Transverse colon (tissue), 4 donors: Measurements from ENCODE around the gene AJAP1. TPM values are rescaled to one million over a fixed set of nuclear protein-coding genes. Genes with fewer than 3 reads are reported as not detected.

Experiments used
- DNase-seq: peaks from one replicate; pipeline ENCODE4 v3.0.0-alpha.2; 2019
- H3K27ac ChIP-seq, 4 donors: fragments of 200-600 bp; sonication (generic); 2 replicates each; pipeline ENCODE4 v1.5.1; 2016 to 2018; ENCODE audit warnings: inconsistent platforms in 4 of 4
- H3K27me3 ChIP-seq: fragments of 200-600 bp; sonication (generic); 2 replicates; pipeline ENCODE4 v1.5.1; 2017; ENCODE audit warnings: inconsistent platforms
- H3K36me3 ChIP-seq, 4 donors: fragments of 200-600 bp; sonication (generic); 2 replicates each; pipeline ENCODE4 v1.5.1; 2017 to 2019; ENCODE audit warnings: inconsistent platforms in 4 of 4
- H3K4me1 ChIP-seq, 4 donors: fragments of 200-600 bp; sonication (generic); 2 replicates each; pipeline ENCODE4 v1.5.1; 2017 to 2020; ENCODE audit warnings: inconsistent platforms in 4 of 4
- H3K4me3 ChIP-seq, 4 donors: fragments of 200-600 bp; sonication (generic); 1 replicate in 1 of 4; 2 replicates in 3 of 4; pipeline versions ENCODE4 v1.5.1 to v1.6.1; 2017 to 2019; ENCODE audit warnings: inconsistent platforms in 4 of 4
- H3K9me3 ChIP-seq, 2 donors: fragments of 200-600 bp; sonication (generic); 2 replicates each; pipeline ENCODE4 v1.5.1; 2017 to 2019; ENCODE audit warnings: inconsistent platforms in 2 of 2
- CTCF ChIP-seq, 5 experiments: fragments of 200-600 bp in 3 of 5; fragments of 450-650 bp in 2 of 5; sonication (generic) in 3 of 5; IDR thresholded peaks; 1 replicate in 2 of 5; 2 replicates in 3 of 5; pipeline ENCODE4 v1.5.1; 2016 to 2017; ENCODE audit warnings: antibody characterized with exemption in 5 of 5, inconsistent platforms in 3 of 5, mild to moderate bottlenecking in 2 of 5, moderate library complexity in 1 of 5
- EP300 ChIP-seq: sonication (generic); formaldehyde crosslinking; IDR thresholded peaks from one replicate; pipeline ENCODE4 v1.6.1; 2017; ENCODE audit warnings: antibody characterized with exemption, low read depth
- POLR2A ChIP-seq: fragments of 450-650 bp; IDR thresholded peaks from one replicate; pipeline ENCODE4 v1.6.1; 2016; ENCODE audit warnings: antibody characterized with exemption, mild to moderate bottlenecking, moderate library complexity
- POLR2AphosphoS5 ChIP-seq, 3 donors: sonication (generic); formaldehyde crosslinking; IDR thresholded peaks; one replicate each; pipeline ENCODE4 v1.6.1; 2016; ENCODE audit warnings: antibody characterized with exemption in 3 of 3
- WGBS, 2 donors: methylation state at CpG; one replicate each; pipeline ENCODE4 v1.1.5; 2018; ENCODE audit warnings: low coverage in 1 of 2; 5-methylcytosine and 5-hydroxymethylcytosine counted together
- in situ Hi-C, 4 donors: fragments of 200-750 bp; cut with MboI; loops; one replicate each; pipeline versions ENCODE4 v1.15.0 to v1.15.1; 2017; ENCODE audit warnings: low sequenced_read_pairs in 3 of 4, low pct_ligation_motif_present in 1 of 4, low pct_unique_long_range_greater_than_20kb in 1 of 4
- intact Hi-C: fragments of 100-400 bp; cut with DNase I; formaldehyde crosslinking; loops from one replicate; pipeline ENCODE4 v1.15.1; 2023; ENCODE audit warnings: low total_unique reads
- total RNA-seq, 4 donors: library from RNA; depleted of rRNA; stranded (reverse); fragments of >200 nt; gene quantifications; one replicate each; pipeline ENCODE4 v1.1.0, GENCODE V29; 2016

AJAP1 gene
- total RNA-seq, 4 donors from 2014 or later = 0.14 to 0.16 TPM; not detected in 2

DNA sequence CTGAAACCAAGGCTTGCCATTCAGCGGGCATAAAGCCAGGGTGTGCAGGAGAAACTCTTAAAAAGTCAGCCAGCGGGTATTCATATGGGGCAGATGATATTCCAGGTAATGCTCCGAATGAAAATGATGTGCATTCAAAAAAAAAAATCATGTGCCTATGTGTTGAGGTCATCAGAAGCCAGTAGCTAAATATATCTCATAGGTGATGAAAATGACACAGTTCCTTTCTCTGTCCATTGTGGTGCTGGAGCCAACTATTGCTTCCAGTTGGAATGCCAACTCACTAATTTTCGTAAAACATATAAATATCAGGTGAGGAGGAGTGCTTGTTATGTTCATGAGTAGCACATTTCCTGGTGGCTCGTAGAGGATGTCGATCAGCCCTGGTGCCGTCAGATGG is 23.2 kb downstream of the AJAP1 start:
- Histone ChIP-seq H3K4me1 (no peaks in the 10 kb centered on the region), H3K4me3 (no peak overlapping the region), H3K36me3 (no peaks in the 10 kb centered on the region), H3K27ac (no peak overlapping the region), H3K27me3 (no peaks in the 10 kb centered on the region), H3K9me3 (no peaks in the 10 kb centered on the region)
- in situ Hi-C loops = no loop called here
- WGBS, 2 donors = 50 to 86% methylated on average over 2 to 7 of the region's 7 CpGs
- TF ChIP-seq EP300 (no peak), POLR2AphosphoS5 (IDR thresholded peaks at IDR 0.05) (no peak), CTCF (IDR thresholded peaks at IDR 0.05) (no peak), POLR2A (no peak)
- no peak for DNase-seq
- intact Hi-C loops = no loop called here

DNA sequence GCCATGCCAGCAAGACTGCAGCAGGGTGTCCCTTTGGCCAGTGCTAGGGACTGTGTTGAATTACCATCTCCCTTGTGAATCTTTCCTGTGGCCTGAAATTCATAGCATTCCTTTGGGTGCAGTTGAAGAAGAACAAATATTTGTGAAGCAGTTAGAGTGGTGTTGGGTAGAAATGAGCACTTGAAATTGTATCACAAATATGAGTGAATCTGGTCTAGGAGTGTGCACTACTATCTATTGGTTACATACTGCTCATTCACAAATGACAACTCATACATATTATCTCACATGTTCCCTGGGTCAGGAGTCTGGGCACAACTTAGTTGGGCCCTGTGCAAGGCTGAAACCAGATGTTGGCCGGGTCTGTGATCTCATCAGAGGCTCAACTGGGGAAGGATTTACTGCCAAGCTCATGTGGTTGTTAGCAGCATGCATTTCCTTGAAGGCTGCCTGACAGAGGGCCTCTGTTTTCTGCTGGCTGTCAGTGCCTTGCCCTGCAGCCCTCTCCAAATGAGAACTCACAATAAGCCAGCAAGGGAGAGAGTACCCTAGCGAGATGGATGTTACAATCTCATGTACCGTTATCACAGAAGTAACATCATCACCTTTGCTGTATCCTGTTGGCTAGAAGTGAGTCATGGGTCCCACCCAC is 23.8 kb downstream of the AJAP1 start:
- Histone ChIP-seq H3K27ac (no peak overlapping the region), H3K4me1 (no peaks in the 10 kb centered on the region), H3K36me3 (no peaks in the 10 kb centered on the region), H3K9me3 (no peaks in the 10 kb centered on the region), H3K27me3 (no peaks in the 10 kb centered on the region), H3K4me3 (no peak overlapping the region)
- no peak for DNase-seq
- intact Hi-C loops = no loop called here
- TF ChIP-seq POLR2A = no peak
- TF ChIP-seq EP300 = no peak
- TF ChIP-seq POLR2AphosphoS5 (IDR thresholded peaks at IDR 0.05) = no peak
- TF ChIP-seq CTCF (IDR thresholded peaks at IDR 0.05) = no peak
- in situ Hi-C loops = no loop called here
- WGBS, 2 donors = 80 to 82% methylated on average over 1 to 3 of the region's 3 CpGs

DNA sequence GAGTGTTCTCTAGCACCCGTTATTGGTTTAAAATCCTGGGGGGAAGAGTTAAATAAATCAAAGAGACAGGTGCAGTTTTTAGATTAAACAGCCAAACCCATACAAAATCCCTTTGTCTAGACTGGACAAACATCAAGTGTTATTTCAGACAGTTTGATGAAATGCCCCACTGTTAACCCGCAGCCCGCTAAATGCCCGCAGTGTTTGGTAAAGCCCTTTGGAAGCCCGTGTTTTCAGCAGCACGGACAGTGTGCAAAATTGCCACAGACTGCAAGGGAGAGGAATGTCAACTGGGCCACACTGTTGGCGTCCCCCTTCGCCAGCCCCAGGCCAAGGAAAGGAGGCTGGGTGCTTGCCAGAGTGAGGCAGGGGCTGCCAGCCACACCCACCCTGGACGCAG is 26.6 kb downstream of the AJAP1 start:
- 59 to 61% methylated on average over 6 to 9 of the region's 9 CpGs for WGBS, 2 donors
- Histone ChIP-seq H3K27ac (no peak overlapping the region), H3K27me3 (no peaks in the 10 kb centered on the region), H3K36me3 (no peaks in the 10 kb centered on the region), H3K4me3 (no peak overlapping the region), H3K9me3 (no peaks in the 10 kb centered on the region), H3K4me1 (no peaks in the 10 kb centered on the region)
- TF ChIP-seq POLR2AphosphoS5 (IDR thresholded peaks at IDR 0.05) (no peak), EP300 (no peak), CTCF (IDR thresholded peaks at IDR 0.05) (no peak), POLR2A (no peak)
- intact Hi-C loops = no loop called here
- in situ Hi-C loops = no loop called here
- DNase-seq = no peak

- no peaks in the 10 kb centered on the region for H3K27me3 ChIP-seq
- H3K4me3 ChIP-seq = no peak overlapping the region
- DNase-seq = no peak
- in situ Hi-C loops (no loop called here), intact Hi-C loops (no loop called here)
- no peaks in the 10 kb centered on the region for H3K9me3 ChIP-seq
- no peak overlapping the region for H3K27ac ChIP-seq
- WGBS, 2 donors = 77% methylated on average over 2 of the region's 2 CpGs; no CpG with 5 or more reads in 1 of the 2 donors
- no peaks in the 10 kb centered on the region for H3K4me1 ChIP-seq
- TF ChIP-seq POLR2AphosphoS5 (IDR thresholded peaks at IDR 0.05) = no peak
- TF ChIP-seq EP300 = no peak
- TF ChIP-seq CTCF (IDR thresholded peaks at IDR 0.05) = no peak
- no peaks in the 10 kb centered on the region for H3K36me3 ChIP-seq
Observed at GRCh38 chr1:4682607-4683220, 28.3 kb downstream of the AJAP1 start.
